Stimulated activated CD8-positive, alpha-beta memory T cell treated with anti-CD3 and anti-CD28 coated beads, Interleukin-15, amount 100 ng/mL, for 4 hours (primary cell): Measurements from ENCODE around the gene DAPK2.
"Not testable (repeated sequence)": the region's sequence is repeated elsewhere in the genome, so short reads cannot be mapped to it uniquely, and the experiment has no call there.

ENCODE experiments used
- DNase-seq, 2 donors: peaks; one replicate each; pipeline ENCODE4 v3.0.0-alpha.2; 2020; ENCODE audit warnings: low read depth in 2 of 2

The DAPK2 gene

GRCh38 chr15:63915873-63916771, 130.2 kb downstream of the DAPK2 start:
- DNase-seq, result no peak

- DNase-seq, result no peak
Measured at GRCh38 chr15:63915209-63915872, 130.9 kb downstream of the DAPK2 start.

GRCh38 chr15:63913786-63914315, 132.4 kb downstream of the DAPK2 start:
- no peak for DNase-seq

DNA sequence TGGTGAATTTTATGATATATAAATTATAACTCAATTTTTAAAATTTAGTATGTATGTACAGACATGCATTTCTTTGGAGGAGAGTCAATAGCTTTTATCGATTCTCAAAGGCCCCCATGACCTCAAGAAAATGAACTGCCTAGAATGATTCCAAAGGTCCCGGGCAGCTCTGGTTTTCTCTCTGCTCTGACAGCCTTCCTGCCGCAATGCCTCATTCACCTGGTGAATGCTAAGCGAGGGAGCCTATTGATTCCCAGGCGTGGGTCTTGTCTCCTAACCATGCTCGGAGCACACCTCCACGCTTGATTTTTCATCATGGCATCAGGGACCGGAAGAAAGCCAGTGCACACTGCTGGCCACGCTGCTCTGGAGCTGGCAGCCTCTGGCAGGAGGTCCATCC, 132.9 kb downstream of the DAPK2 start:
- no peak for DNase-seq

DNA sequence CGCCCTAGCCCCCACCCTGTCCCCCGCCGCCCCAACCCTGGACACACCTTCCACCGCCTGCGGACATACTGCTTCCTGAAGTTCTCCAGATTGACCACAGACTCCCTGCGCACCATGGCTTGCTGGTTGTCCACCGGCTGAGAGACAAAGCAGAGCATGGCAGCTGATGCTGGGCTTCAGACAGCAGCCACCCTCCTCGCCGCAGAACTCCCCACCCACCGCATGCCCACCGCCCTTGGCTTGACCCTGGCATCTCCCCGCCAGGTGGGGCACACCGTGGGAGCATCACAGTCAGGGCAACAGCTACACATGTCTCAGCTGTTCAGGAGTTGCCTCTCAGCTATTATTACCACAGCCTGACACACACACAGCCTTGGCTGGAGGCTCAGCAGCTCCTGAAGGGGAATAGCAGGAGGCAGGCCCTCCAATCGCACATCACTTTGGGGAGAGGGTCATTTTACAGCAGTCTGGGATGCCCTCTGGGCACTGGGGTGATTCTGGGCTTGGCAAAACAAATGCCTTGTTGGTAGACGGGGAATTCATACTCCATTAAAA, 134.1 kb downstream of the DAPK2 start:
- DNase-seq, result no peak

GRCh38 chr15:63911160-63911559, 135.1 kb downstream of the DAPK2 start:
- no peak for DNase-seq

DNA sequence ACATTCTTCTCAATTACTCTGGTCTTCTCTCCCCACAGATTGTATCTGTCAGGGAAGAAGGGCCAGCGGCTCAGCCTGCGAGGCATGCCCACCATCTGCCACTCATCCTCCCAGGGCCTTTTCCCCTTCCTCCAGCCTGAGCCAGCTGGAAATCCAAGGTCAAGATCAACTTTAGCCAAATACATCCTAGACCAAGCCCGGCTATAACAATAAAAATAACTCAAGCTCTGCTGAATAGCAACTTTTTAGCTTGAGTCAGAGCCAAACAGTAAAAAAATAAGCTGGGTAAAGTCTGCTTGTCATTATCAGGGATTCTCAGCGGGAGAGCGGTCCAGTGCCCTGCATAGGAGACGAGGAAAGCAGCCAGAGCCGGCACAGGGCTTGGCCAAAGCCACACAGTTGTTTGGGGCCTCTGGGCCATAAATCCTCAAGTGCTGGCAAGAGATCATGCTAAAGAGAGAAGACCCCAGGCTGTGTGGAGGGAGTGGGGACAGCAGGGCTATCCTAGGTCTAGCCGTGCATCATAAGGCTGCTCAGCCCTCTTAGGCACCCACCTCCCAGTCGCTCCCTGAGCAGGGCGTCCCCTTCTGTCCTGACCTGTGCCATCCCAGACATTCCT, 136.4 kb downstream of the DAPK2 start:
- no peak for DNase-seq

DNA sequence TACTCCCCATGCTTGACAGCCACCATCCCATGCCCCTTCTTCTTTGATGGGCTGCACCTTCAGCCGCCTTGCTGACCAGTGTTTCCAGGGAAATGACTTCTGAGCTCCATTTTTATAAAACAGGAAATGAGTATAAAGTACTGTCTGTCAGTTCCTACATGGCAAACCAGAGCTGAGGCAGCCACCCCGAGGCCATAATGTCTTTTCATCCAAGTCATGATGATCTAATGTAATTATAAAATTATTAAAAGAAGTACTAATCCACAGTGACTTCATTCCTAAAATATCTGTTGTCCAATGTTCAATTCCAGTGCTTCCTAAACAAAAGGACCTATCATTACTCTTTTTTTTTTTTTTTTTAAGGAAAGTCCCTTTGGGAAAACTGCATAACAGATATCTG, 137.3 kb downstream of the DAPK2 start:
- no peak for DNase-seq

- no peak for DNase-seq
Measured at GRCh38 chr15:63908281-63908680, 138.0 kb downstream of the DAPK2 start.

DNA sequence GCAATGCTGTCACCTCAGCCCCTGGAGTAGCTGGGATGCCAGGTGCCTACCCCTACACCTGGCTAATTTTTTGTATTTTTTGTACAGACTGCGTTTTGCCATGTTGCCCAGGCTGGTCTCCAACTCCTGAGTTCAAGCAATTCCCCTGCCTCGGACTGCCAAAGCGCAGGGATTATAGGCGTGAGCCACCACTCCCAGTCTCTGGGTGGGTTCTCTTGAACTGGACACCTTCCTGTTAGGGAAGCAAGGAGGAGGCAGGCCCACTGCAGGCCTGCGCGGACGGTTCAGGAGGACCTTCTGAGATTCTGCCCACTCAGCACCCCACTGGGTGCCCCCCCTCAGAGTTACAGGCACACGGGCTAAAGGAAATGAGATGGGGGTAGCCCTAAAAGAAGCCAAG, 138.8 kb downstream of the DAPK2 start:
- no peak for DNase-seq

DNA sequence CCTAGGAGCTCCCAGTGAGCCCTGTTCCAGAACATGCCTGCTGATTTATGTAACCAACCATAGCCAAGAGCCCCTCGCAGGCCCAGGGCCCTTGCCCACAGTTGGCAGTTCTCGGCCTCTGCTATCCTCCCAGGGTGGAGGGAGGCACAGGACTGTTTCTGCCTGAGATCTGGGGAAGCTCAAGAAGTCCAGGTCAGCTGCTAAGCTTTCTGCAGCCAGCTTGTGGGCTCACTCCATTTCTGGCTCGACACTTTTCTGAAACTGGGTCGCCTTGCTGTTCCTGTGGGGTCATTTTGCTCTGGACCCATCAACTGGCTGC, 140.1 kb downstream of the DAPK2 start:
- no peak for DNase-seq

DNA sequence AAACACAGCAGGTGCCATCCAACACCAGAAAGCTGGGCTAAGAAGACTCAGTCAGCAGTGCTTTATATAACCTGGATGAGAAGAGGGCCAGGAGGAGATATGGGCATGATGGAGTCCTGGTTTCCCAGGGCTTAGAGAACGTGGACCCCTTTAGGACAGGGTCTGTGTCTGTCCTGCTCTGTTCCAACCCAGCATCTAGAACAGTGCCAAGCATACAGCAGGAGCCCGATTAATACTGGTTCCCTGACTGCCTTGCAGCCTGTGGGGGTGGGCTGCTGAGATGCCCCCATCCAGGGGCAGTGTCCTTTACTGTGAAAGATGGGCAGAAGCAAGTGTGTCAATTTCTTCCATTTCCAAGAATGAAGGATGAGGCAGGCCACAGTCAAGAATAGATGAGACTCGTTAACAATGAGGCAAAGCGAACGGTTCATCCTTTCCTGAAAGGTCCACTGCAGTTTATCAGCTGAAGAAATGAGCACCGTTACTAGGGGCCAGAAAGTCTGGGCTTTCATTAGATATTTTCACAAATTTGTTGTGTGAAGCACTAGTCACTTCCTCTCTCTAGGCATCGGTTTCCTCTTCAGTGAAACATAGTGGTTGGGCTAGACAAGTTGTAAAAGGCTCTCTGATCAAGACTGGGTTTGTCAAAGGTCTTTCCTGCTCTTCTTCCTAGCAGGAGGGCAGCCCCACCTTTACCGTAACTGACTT, 140.6 kb downstream of the DAPK2 start:
- DNase-seq, result no peak

DNA sequence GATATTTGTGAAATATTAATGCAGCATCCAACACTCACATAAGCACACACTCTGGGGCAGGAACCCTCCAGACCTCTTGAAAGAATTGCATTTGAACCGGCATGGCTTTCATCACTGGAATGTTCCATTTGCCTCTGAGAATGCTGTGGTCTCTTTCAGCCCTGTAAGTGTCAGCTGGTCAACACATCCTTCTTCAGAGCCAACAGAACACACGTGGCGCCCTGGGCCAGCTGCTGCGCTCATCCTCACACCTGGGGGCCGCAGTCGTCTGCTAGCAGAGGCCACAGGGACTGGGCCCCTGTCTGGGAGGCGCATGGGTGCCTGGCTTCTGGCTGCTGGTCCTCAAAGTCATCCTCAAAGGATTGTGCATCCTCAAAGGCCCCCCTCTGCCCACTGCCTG, 141.2 kb downstream of the DAPK2 start:
- no peak for DNase-seq

DNA sequence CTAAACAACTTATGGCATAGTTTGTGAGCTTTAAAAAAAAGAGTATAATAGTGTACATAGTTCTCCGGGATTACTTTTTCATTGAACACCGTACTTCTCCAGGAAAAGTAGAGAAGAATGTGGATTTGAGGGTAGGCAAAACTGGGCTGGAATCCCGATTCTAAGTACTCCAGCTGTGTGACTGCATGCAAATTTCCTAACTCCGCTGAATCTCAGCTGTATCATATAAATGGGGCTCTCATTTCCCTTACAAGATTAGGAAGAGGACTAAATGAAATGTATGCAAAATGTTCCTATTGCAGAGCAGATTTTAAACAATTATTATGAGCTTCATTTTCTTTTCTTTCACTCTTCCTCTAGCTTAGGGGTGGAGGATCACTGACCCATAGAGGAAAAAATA, 142.2 kb downstream of the DAPK2 start:
- DNase-seq, result no peak

DNA sequence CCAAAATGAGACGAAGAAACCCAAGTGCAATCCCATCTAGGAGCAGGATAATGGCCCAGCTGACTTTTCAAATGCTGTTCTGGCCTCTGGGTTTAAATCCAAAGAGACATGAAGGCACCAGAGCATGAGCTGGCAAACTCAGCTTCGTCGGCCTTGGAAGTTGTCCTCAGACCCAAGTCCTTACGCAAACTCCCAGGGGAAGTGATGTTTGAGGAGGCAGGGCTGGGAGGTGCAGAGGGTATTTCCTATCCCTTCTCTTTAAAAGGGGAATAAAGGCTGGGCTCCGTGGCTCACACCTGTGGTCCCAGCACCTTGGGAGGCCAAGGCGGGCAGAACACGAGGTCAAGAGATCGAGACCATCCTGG, 143.6 kb downstream of the DAPK2 start:
- DNase-seq, result no peak

GRCh38 chr15:63901912-63902670, 144.2 kb downstream of the DAPK2 start:
- no peak for DNase-seq

- DNase-seq, result no peak
Measured at GRCh38 chr15:63900306-63900705, 146.0 kb downstream of the DAPK2 start.

- not testable (repeated sequence) for DNase-seq
Measured at GRCh38 chr15:63899606-63900005, 146.7 kb downstream of the DAPK2 start.

DNA sequence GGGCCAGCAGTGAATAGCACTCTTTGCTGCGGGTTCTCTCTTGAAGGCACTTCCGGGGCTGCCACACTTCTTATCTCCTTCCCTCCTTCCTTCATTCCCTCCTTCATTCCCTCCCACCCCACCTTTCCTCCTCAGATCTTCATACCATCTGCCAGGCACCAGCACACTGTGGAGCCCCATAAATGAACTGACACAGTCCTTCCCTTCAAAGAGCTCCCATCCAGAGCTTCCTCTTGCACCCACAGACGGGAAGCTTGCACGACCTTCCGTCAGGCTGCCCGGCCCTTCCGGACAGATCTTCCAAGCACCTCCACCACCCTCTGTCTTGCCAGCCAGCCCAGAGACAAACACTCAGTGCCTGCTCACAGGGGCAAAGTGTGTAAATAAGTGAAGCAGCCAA, 147.1 kb downstream of the DAPK2 start:
- DNase-seq, result no peak

DNA sequence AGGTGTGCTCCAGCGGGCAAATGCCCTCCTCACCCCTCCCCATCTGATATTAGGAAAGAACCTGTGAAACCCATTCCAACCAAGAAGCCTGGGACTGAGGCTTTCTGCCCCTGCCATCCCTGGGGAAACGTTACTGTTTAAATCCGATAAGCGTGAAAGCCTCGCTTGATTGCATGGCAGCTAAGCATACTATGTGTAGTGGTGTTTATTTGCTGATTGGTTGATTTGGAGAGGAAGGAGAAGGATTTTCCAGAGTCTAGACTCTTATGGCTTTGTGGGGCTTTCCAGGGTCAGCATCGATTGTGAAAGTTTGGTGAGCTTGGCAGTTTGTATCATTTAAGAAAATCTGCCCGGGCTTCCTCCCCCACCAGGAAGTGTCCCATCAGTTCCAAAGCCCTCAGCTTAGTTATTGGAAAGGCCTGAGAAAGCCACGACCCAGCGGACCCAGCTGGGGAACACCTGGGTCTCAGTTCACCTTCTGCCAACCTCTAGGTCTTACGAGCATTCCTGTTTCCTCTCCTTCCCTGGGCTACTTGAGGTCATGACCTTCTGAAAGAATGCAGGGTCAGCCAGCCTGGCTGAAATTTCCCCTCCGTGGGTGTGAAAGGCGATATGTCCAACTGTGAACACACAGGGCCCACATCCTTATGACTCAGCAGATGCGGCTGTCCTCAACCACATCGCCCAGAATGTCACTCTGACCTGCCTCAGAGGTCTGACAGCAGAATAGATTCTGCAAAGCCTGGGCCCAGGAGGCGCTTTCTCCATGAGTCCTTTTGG, 149.8 kb downstream of the DAPK2 start:
- peak; percentile 9 to 17 for DNase-seq
